ENCODE results near the gene ADAMTS18.
A peak's percentile ranks its signal among the peaks of the same experiment; 100 is the strongest.
"Not testable (repeated sequence)": the region's sequence is repeated elsewhere in the genome, so short reads cannot be mapped to it uniquely, and the experiment has no call there.

The ADAMTS18 gene

DNA sequence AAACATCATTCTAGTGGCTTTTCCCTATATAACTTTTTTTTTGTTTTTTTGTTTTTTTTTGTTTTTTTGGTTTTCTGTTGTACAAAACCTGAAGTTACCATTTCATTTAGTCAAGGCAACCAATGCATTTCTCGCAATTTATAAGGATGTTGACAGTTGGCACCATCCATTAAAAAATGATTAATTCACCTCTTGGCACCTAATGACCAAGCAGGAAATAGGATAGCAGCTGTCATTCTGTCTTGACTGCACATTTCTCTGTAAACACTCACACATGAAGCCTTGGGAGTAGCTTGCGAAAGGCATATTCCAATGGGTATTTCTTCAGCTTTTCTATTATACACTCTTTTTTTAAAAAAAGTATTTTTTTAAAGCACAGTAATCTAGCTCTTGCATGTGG lies 158.2 kb downstream of the ADAMTS18 start:
- no peak for DNase-seq

DNA sequence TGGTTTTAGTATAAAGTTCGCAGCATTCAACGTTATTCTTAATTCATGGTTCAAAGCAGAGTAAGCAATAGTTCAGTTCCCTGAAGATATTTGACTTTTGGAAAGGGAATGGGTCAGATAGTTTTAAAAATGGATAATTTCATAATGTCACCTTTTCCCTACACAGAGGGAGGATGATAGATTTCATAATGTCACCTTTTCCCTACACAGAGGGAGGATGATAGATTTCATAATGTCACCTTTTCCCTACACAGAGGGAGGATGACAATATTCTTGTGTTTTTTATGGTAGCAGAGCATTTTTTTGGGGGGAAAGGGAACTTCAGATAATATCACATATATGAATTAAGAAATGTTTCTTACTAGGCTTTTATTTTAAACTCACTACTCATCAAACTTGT lies 159.5 kb downstream of the ADAMTS18 start:
- DNase-seq, result not testable (repeated sequence)

DNA sequence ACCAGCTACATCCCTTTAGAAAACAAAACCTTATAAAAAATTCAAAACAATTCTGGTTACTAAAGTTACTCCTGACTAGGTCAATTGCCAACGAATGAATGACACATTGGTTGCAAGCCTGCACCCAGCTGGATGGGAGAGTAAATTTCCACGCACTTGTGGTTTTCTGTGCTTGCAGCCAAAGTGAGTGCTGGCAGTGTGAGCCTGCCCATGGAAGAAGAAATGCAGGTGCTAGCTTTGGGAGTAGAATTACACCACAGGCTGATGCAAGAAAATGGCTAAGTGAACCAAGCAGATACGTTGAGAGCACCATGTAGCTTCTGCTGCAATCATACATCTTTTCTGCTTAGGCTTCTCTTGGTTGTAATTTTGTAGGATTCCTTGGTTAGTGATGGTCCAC lies 161.0 kb downstream of the ADAMTS18 start:
- peak; percentile 20 for DNase-seq

DNA sequence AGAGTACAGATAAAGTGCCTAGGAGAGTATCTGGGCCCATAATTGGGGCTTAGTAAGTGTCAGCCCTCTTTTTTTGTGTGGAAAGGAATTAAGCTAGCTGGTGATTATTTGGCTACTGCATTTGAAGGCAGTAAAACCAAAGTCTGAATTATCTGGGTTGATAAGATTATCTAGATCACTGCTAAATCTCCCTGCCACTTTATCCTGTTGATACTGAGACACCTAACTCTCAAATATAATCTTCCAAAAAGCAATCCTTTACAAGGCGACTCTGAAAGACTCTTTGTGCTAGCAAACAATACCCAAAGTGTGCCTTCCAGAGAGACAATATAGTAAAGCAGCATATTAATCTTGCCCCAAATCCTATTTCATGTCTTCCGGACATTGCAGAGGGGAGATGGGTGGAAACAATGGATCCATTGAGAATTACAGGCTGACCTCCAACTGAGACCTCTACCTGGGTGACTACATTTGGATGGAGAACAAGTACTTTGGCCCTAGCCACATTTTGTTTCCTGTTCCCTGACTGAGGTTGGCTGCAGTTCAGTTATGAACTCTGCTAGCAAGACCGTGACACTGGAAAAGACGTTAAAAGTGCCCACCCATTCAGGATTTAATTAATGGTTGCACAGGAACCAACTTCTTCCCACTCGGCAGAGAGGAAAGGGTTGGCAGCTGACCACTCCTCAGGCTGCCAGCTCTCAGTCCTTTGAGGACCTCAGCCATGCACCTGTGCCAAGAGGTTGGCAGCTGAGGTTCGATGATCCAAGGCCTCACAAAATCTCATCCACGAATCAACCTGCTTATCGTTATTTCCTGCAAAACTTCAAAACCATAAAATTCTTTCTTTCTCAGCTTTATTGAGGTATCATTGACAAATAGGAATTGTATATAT lies 163.1 kb downstream of the ADAMTS18 start:
- DNase-seq, result no peak

DNA sequence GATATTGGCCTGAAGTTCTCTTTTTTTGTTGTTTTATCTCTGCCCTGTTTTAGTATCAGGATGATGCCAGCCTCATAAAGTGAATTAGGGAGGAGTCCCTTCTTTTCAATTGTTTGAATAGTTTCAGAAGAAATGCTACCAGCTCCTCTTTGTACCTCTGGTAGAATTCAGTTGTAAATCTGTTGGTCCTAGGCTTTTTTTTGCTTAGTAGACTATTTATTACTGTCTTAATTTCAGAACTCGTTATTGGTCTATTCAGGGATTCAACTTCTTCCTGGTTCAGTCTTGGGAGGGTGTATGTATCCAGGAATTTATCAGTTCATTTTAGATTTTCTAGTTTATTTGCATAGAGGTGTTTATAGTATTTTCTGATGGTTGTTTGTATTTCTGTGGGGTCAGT lies 168.6 kb downstream of the ADAMTS18 start:
- not testable (repeated sequence) for DNase-seq

DNA sequence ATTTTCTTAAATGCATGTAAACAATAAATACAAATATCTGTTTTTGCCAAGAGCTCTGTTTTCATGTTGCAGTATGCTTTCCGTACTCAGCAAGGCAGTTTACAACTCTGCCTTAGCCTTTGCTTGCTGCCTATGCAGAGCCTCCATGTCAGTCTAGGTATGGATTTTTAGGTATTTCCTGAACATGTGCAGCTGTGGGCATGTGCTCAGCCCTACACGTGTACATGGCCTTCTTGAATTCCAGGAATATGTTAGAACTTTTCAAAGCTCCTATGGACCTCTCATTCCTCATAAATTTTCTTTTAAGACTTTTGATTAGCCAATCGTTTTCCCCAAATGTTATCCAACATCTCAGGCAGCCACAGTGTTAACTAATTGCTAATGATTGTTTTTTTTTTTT lies 171.9 kb downstream of the ADAMTS18 start:
- DNase-seq, result no peak

DNA sequence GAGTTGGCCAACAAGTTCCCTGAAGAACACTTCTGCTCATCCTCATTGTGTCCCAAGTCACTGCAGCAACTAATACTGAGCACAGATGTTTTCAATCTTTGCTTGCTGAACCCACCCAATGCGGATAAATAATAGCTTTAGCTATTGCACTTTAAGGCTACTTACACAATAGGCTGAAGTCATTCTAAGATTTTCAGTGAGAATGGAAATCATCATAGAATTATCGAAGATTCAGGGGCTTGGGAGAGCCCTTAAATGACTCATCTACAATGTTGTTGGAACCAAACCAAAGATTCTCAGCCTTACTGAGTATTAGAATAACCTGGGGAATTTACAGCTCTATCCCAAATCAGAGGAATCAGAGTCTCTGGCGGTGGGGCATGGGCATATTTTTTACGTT lies 184.4 kb downstream of the ADAMTS18 start:
- DNase-seq, result peak; percentile 53

DNA sequence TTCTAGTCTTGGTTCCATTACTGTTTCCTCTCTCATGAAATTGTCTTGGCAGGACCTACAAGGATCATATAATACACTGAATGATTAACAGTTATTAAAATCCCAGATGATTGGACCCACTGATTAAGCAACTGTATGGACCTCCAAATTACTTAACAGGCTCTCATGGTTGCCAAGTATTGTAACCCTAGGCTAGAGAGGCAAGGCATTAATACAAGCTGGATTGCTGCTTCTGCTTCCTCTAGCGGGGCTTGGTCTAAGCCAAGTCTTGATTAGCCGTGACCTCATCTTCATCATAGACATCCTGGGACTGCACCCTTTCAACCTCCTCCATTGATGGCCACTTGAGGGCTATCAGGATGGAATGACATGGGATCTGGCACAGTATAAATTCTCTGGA lies 188.7 kb downstream of the ADAMTS18 start:
- no peak for DNase-seq

DNA sequence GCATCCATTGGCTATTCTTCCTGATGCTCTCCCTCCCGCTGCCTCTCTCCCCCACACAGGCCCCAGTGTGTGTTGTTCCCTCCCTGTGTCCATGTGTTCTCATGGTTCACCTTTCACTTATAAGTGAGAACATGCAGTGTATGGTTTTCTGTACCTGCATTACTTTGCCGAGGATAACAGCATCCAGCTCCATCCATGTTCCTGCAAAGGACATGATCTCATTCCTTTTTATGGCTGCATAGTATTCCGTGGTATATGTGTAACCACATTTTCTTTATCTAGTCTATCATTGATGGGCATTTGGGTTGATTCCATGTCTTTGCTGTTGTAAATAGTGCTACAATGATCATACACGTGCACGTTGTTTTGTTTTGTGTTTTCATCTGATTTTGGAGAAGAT lies 192.4 kb downstream of the ADAMTS18 start:
- not testable (repeated sequence) for DNase-seq

DNA sequence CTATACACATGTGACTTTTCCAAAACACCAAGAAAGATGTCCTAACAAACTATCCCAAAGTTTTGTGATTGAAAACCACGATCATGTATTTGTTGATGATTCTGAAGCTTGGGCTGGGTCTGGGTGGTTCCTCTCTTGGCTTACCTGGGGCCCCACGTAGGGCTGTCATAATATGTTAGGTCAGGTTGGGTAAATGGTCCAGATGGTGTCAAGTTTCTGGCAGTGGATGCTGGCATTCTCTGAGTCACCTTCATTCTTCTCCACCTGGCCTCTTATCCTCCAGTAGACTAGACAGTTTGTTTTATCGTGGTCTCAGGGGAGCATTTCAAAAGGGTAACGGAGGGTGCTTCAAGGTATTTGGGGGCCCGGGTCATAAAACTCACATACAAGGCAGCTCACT lies 196.2 kb downstream of the ADAMTS18 start:
- no peak for DNase-seq

DNA sequence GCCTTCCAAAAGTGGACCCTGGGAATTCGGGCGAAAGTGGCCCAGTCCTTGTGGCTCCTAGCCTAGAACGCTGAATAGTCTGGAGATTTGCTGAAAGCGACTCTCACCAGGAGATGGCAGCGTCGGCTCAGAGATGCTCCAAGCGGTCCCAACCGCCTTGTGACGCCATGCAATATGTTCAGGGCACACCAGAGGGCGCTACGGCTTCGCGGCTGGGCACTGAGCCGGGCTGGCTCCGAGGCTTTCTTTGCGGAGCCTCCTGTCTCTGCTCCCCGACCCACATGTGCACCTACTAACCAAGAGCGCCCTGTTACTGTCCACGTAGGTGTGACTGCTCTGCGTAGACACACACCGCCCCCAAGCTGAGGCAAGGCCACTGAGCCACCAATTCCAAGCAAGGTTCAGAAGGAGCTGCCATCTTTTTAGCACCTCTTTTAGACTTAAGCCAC lies 198.7 kb downstream of the ADAMTS18 start:
- DNase-seq, result peak; percentile 72

DNA sequence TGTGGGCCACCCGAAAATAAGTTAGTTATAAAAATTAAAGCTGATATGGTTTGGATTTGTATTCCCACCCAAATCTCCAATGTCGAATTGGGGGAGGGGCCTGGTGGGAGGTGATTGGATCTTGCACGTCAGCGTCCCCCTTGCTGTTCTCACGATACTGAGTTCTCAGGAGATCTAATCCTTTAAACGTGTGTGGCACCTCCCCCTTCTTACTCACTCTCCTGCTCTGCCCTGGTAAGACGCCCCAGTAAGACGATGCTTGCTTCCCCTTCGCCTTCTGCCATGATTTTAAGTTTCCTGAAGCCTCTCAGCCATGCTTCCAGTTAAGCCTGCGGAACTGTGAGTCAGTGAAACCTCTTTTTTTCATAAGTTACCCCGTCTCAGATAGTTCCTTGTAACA lies 200.2 kb downstream of the ADAMTS18 start:
- DNase-seq, result no peak

DNA sequence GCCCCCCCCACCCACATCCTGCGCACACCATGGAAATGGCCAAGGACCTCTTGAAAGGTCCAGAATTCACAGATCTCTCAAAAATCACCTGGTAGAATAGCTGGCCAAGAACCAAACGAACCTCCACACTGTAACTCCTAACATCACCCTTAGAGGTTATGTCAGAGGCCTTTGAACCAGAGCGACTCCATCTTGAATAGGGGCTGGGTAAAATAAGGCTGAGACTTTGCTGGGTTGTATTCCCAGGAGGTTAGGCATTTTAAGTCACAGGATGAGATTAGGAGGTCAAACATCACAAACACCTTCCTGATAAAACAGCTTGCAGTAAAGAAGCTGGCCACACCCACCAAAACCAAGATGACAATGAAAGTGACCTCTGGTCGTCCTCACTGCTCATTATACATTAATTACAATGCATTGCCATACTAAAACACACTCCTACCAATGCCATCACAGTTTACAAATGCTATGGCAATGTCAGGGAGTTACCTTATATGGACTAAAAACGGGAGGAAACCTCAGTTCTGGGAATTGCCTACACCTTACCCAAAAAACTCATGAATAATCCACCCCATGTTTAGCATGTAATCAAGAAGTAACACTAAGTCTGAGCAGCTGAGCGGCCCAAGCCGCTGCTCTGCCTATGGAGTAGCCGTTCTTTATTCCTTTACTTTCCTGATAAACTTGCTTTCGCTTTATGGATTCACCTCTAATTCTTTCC lies 200.9 kb downstream of the ADAMTS18 start:
- no peak for DNase-seq
